HepG2 (cell line): ENCODE measurements around the gene AHSG. TPM values are rescaled to one million over a fixed set of nuclear protein-coding genes. Genes with fewer than 3 reads are reported as not detected.

Source experiments
- BCL6 ChIP-seq: IDR thresholded peaks from 2 replicates; pipeline ENCODE4 v1.6.1; 2016; ENCODE audit warnings: missing genetic modification reagents, missing compliant biosample characterization
- CEBPG ChIP-seq: IDR thresholded peaks from 2 replicates; pipeline ENCODE4 v1.6.1; 2016
- HNF1B ChIP-seq: sonication (generic); formaldehyde crosslinking; IDR thresholded peaks from 2 replicates; pipeline ENCODE4 v1.5.1; 2020; ENCODE audit warnings: mild to moderate bottlenecking, moderate library complexity, missing genetic modification reagents
- LCORL ChIP-seq, 2 experiments: fragments of 450-650 bp in 1 of 2; sonication (generic) in 1 of 2; formaldehyde crosslinking in 1 of 2; IDR thresholded peaks; 2 replicates each; pipeline versions ENCODE4 v1.5.0 to v1.6.1; 2017 to 2020; ENCODE audit warnings: antibody characterized with exemption in 1 of 2, missing genetic modification reagents in 1 of 2
- MIXL1 ChIP-seq: IDR thresholded peaks from 2 replicates; pipeline ENCODE4 v1.6.1; 2016
- MYC ChIP-seq: sonication (generic); formaldehyde crosslinking; IDR thresholded peaks from 2 replicates; pipeline ENCODE4 v1.9.0; 2021; ENCODE audit warnings: missing genetic modification reagents, borderline replicate concordance
- NRL ChIP-seq: sonication (generic); formaldehyde crosslinking; IDR thresholded peaks from 2 replicates; pipeline ENCODE4 v1.5.0; 2020; ENCODE audit warnings: missing genetic modification reagents, mild to moderate bottlenecking, moderate library complexity, borderline replicate concordance
- PAX8 ChIP-seq: sonication (generic); formaldehyde crosslinking; IDR thresholded peaks from 2 replicates; pipeline ENCODE4 v1.8.0; 2022; ENCODE audit warnings: mild to moderate bottlenecking, missing genetic modification reagents, borderline replicate concordance
- SIN3B ChIP-seq: fragments of 150-350 bp; IDR thresholded peaks from 2 replicates; pipeline ENCODE4 v1.6.1; 2014; ENCODE audit warnings: low read length
- SIX4 ChIP-seq: sonication (generic); formaldehyde crosslinking; IDR thresholded peaks from 2 replicates; pipeline ENCODE4 v1.4.0; 2020; ENCODE audit warnings: missing genetic modification reagents
- STAG1 ChIP-seq: sonication (generic); formaldehyde crosslinking; IDR thresholded peaks from 2 replicates; pipeline ENCODE4 v1.4.0; 2020; ENCODE audit warnings: missing genetic modification reagents
- THAP11 ChIP-seq: IDR thresholded peaks from 2 replicates; pipeline ENCODE4 v1.6.1; 2016; ENCODE audit warnings: missing biosample characterization, missing genetic modification reagents
- THRA ChIP-seq: sonication (generic); formaldehyde crosslinking; IDR thresholded peaks from 2 replicates; pipeline ENCODE4 v1.4.0; 2020; ENCODE audit warnings: missing genetic modification reagents, borderline replicate concordance
- ZNF205 ChIP-seq: IDR thresholded peaks from 2 replicates; pipeline ENCODE4 v1.6.1; 2018; ENCODE audit warnings: missing biosample characterization, missing genetic modification reagents
- ZNF446 ChIP-seq: sonication (generic); formaldehyde crosslinking; IDR thresholded peaks from 2 replicates; pipeline ENCODE4 v1.5.0; 2020; ENCODE audit warnings: mild to moderate bottlenecking, missing genetic modification reagents
- ZNF572 ChIP-seq: sonication (generic); formaldehyde crosslinking; IDR thresholded peaks from 2 replicates; pipeline ENCODE4 v1.5.1; 2020; ENCODE audit warnings: mild to moderate bottlenecking, missing genetic modification reagents
- ZNF605 ChIP-seq: sonication (generic); formaldehyde crosslinking; IDR thresholded peaks from 2 replicates; pipeline ENCODE4 v1.8.0; 2022; ENCODE audit warnings: mild to moderate bottlenecking, missing genetic modification reagents
- ZNF768 ChIP-seq: sonication (generic); formaldehyde crosslinking; IDR thresholded peaks from 2 replicates; pipeline ENCODE4 v1.4.0; 2020; ENCODE audit warnings: missing genetic modification reagents
- ZSCAN9 ChIP-seq: IDR thresholded peaks from 2 replicates; pipeline ENCODE4 v1.6.1; 2016; ENCODE audit warnings: borderline replicate concordance
- polyA plus RNA-seq, 8 experiments: library from polyadenylated mRNA; depleted of rRNA in 3 of 8; stranded (reverse) in 7 of 8; unstranded in 1 of 8; fragments of >200 nt; fragmentation: Illumina TruSeq in 4 of 8; extraction: Trizol in 4 of 8; gene quantifications; 2 replicates each; pipeline versions ENCODE4 v1.2.1 to v1.2.3, GENCODE V29; 2011 to 2016; ENCODE audit warnings: low read depth in 4 of 8, missing spikeins in 1 of 8, mixed read lengths in 1 of 8; ENCODE audit not compliant: insufficient read depth in 1 of 8
- total RNA-seq, 5 experiments: library from RNA; depleted of rRNA; stranded (reverse); fragments of >200 nt; fragmentation: Illumina TruSeq; extraction: Trizol; gene quantifications; 2 replicates each; pipeline ENCODE4 v1.2.3, GENCODE V29; 2016; ENCODE audit warnings: low read depth in 1 of 5
- TF ChIP-seq, protein P1 (sequence below): IDR thresholded peaks from 2 replicates; pipeline ENCODE4 v1.6.1; 2016; ENCODE audit warnings: mild to moderate bottlenecking

Gene AHSG
- total and polyA plus RNA-seq, 2 of the 13 experiments (the other 11 are each of a cell fraction or from before 2014, with no cell fraction given), result 2,043 to 19,152 TPM

GRCh38 chr3:186617036-186617946 is 4.4 kb downstream of the AHSG start (continued):
- TF ChIP-seq ZNF768 (CRISPR knock-in tag) (peak; percentile 30; the same call in 1 of the 2 replicates), ZNF205 (CRISPR knock-in tag) (peak; percentile 39; the same call in 1 of the 2 replicates), SIN3B (no peak), MIXL1 (peak; percentile 50; the same call in 1 of the 2 replicates), SIX4 (0 out of 2 replicates have a peak, but pooled peaks have one; percentile 19), STAG1 (peak; percentile 76), NRL (CRISPR knock-in tag) (peak; percentile 81; the same call in 1 of the 2 replicates), ZNF572 (CRISPR knock-in tag) (peak; percentile 87; the same call in 1 of the 2 replicates), THAP11 (CRISPR knock-in tag) (0 out of 2 replicates have a peak, but pooled peaks have one; percentile 29), ZSCAN9 (peak; percentile 49; the same call in 1 of the 2 replicates), LCORL (IDR thresholded peaks at IDR 0.05) (no peak), LCORL (CRISPR knock-in tag; IDR thresholded peaks at IDR 0.05) (peak; percentile 48; the same call in 1 of the 2 replicates), PAX8 (CRISPR knock-in tag) (no peak), MYC (CRISPR knock-in tag) (peak; percentile 28; the same call in 1 of the 2 replicates), THRA (CRISPR knock-in tag) (0 out of 2 replicates have a peak, but pooled peaks have one; percentile 16), HNF1B (CRISPR knock-in tag) (peak; percentile 70), CEBPG (CRISPR knock-in tag) (0 out of 2 replicates have a peak, but pooled peaks have one; percentile 5), BCL6 (CRISPR knock-in tag) (peak; percentile 24; the same call in 1 of the 2 replicates), ZNF605 (CRISPR knock-in tag) (peak; percentile 48; the same call in 1 of the 2 replicates), ZNF446 (peak; percentile 70; the same call in 1 of the 2 replicates)
- TF ChIP-seq, protein P1, sequence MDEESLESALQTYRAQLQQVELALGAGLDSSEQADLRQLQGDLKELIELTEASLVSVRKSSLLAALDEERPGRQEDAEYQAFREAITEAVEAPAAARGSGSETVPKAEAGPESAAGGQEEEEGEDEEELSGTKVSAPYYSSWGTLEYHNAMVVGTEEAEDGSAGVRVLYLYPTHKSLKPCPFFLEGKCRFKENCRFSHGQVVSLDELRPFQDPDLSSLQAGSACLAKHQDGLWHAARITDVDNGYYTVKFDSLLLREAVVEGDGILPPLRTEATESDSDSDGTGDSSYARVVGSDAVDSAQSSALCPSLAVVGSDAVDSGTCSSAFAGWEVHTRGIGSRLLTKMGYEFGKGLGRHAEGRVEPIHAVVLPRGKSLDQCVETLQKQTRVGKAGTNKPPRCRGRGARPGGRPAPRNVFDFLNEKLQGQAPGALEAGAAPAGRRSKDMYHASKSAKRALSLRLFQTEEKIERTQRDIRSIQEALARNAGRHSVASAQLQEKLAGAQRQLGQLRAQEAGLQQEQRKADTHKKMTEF, result peak; percentile 39; the same call in 1 of the 2 replicates
- TF ChIP-seq, all 625 proteins: peak for 165
